Stomach smooth muscle (tissue), 2 donors: Measurements from ENCODE around the gene CXCL3.

Experiments
- H3K27ac ChIP-seq: one replicate; pipeline ENCODE4 v1.7.0; 2013; ENCODE audit warnings: mild to moderate bottlenecking, low read length, inconsistent platforms
- H3K27me3 ChIP-seq, 2 donors: one replicate each; pipeline ENCODE4 v1.7.0; 2013; ENCODE audit warnings: low read length in 2 of 2; ENCODE audit not compliant: insufficient read depth in 2 of 2, control insufficient read depth in 1 of 2
- H3K36me3 ChIP-seq, 2 donors: one replicate each; pipeline ENCODE4 v1.7.0; 2013; ENCODE audit warnings: low read length in 2 of 2; ENCODE audit not compliant: control insufficient read depth in 2 of 2, insufficient read depth in 2 of 2
- H3K4me1 ChIP-seq: one replicate; pipeline ENCODE4 v1.7.0; 2013; ENCODE audit warnings: low read length; ENCODE audit not compliant: control insufficient read depth, insufficient read depth
- H3K4me3 ChIP-seq, 2 donors: one replicate each; pipeline ENCODE4 v1.7.0; 2013; ENCODE audit warnings: low read length in 2 of 2
- H3K9ac ChIP-seq, 2 donors: one replicate each; pipeline ENCODE4 v1.7.0; 2013; ENCODE audit warnings: low read length in 2 of 2, mild to moderate bottlenecking in 1 of 2
- H3K9me3 ChIP-seq, 2 donors: one replicate each; pipeline ENCODE4 v1.7.0; 2013; ENCODE audit warnings: low read length in 2 of 2; ENCODE audit not compliant: control insufficient read depth in 2 of 2
- donor health status: healthy.
- donor health status: Pancreatic carcinoma.

Gene CXCL3

DNA sequence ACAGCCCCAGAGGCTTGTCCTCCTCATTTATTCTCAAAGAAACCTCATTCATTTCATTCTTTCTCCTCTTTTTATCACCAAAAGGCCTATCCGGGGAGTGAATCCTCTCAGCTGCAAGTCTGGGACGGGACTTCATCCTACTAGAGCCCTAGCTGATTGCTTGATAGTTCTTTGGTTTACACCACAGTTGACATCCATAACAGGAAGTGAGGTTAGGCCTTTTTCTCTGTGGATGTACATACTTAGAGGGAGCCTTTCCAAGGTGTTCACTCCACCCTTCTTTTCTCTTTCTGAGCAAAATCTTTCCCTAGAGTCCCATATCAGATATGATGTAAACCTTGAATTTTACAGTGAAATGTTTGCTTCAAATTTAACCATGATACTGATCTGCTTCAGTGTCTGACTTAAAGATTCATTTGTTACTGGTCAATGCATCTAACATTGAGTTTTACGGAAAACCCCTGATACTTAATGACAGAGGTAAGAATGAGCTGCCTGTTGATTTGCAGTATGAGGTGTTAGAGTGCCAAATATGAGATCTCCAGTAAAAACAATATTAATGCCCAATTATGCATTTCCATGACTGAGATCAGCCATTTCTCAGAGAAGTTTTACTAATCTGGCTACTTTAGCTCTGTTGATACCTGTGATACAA is 23.2 kb downstream of the CXCL3 start:
- Histone ChIP-seq H3K9ac (no peak overlapping the region), H3K9me3 (no peaks in the 10 kb centered on the region), H3K4me3 (no peak overlapping the region), H3K27ac (no peak overlapping the region), H3K36me3 (no peaks in the 10 kb centered on the region), H3K27me3 (no peaks in the 10 kb centered on the region), H3K4me1 (no peaks in the 10 kb centered on the region)

DNA sequence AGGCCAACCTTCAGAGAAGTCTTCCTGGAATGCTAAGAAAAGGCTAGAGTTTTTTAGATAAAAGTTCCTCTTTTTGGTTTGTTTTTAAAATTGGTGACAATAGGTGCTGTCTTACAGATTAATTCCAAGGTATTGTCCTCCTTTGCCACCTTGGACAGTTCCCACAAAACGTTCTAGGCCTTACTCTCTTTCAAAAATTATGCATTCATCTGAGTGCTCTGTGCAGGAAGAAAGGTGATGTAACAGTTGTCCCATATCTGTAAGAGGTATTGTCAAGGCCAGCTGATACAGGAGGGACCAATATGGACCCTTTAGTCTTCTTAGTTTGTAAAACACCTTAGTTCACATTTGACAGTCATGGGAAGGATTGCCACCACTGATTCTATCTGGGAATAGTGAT is 24.2 kb downstream of the CXCL3 start:
- Histone ChIP-seq H3K4me1 (no peaks in the 10 kb centered on the region), H3K9me3 (no peaks in the 10 kb centered on the region), H3K27me3 (no peaks in the 10 kb centered on the region), H3K27ac (no peak overlapping the region), H3K36me3 (no peaks in the 10 kb centered on the region), H3K9ac (no peak overlapping the region), H3K4me3 (no peak overlapping the region)

DNA sequence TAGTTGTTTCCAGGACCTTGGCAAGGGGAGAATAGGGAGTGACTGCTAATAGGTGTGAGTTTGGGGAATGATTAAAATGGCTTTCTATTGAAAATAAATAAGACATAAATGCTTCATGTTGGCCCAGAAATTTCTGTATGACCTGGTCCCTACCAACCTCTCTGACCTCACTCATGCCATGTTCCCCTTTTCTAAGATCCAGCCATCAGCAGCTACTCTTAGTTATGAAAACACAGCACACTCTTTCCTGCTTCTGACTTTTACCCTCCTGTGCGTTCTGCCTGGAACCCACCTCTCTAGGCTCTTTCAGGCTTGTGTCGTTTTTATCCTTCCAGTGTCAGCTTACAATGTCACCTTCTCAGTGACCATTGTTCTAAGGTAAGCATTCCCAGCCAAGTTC is 25.2 kb downstream of the CXCL3 start:
- H3K4me1 ChIP-seq: no peaks in the 10 kb centered on the region
- H3K9ac ChIP-seq: no peak overlapping the region
- H3K27me3 ChIP-seq: no peaks in the 10 kb centered on the region
- H3K9me3 ChIP-seq: no peaks in the 10 kb centered on the region
- no peaks in the 10 kb centered on the region for H3K36me3 ChIP-seq
- no peak overlapping the region for H3K27ac ChIP-seq
- no peak overlapping the region for H3K4me3 ChIP-seq

DNA sequence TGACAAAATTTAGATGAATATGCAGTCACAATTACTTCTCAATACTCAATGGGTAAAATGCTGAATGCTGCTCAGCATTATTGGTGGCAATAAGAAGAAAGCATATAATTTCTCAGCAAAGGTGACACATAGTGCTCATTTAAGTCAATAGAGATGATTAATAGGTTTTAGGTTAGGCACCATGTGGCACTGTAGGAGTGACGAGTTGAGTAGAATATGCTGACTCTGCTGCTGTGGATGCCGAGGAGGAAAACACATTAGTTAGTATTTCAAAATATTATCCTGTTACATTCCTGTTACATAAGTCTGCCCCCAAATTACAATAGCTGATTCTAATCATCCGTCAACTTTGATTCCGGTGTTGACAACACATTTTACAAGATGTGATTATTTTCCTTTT is 26.4 kb downstream of the CXCL3 start:
- Histone ChIP-seq H3K27ac (no peak overlapping the region), H3K4me3 (no peak overlapping the region), H3K9me3 (no peaks in the 10 kb centered on the region), H3K9ac (no peak overlapping the region), H3K4me1 (no peaks in the 10 kb centered on the region), H3K36me3 (no peaks in the 10 kb centered on the region), H3K27me3 (no peaks in the 10 kb centered on the region)

DNA sequence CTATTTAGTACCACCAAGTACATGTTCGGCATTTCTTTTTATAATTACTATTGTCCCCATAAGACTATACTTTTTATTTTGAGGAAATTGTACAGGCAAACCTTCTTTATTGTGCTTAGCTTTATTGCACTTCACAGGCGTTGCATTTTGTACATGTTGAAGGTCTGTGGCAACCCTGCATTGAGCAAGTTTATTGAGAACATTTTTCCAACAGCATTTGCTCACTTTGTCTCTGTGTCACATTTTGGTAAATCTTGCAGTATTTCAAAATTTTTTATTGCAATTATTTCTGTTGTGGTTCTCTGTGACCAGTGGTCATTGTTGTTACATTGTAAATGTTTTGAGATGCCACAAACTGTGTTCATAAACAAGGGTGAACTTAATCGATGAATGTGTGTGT is 29.2 kb downstream of the CXCL3 start:
- no peak overlapping the region for H3K27ac ChIP-seq
- no peaks in the 10 kb centered on the region for H3K36me3 ChIP-seq
- H3K9ac ChIP-seq: no peak overlapping the region
- no peaks in the 10 kb centered on the region for H3K9me3 ChIP-seq
- no peaks in the 10 kb centered on the region for H3K4me1 ChIP-seq
- H3K4me3 ChIP-seq: no peak overlapping the region
- no peaks in the 10 kb centered on the region for H3K27me3 ChIP-seq

DNA sequence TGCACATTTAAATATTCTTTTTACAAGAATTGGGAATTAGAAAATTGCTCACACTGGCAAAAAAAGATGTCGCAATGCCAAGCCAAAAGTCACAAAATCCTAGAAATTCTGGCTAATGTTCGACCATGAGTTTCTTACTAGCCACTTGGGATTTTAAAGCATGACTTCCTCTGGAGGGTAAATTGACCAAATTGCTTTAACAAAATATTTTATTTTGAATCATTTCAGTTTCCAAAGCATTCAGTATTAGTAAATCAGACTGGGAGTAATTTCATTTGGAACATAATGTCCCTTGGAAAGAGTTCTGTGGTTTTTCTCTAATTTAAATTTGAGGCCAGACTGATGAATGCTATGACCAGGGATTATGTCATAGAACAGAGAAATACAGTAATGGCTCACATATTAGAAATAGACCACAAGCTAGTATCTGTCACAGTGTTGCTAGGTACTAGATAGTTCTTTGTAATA is 32.4 kb downstream of the CXCL3 start:
- H3K27ac ChIP-seq: no peak overlapping the region
- no peaks in the 10 kb centered on the region for H3K4me1 ChIP-seq
- H3K9ac ChIP-seq: no peak overlapping the region
- H3K36me3 ChIP-seq: no peaks in the 10 kb centered on the region
- H3K9me3 ChIP-seq: no peaks in the 10 kb centered on the region
- H3K4me3 ChIP-seq: no peak overlapping the region
- no peaks in the 10 kb centered on the region for H3K27me3 ChIP-seq

DNA sequence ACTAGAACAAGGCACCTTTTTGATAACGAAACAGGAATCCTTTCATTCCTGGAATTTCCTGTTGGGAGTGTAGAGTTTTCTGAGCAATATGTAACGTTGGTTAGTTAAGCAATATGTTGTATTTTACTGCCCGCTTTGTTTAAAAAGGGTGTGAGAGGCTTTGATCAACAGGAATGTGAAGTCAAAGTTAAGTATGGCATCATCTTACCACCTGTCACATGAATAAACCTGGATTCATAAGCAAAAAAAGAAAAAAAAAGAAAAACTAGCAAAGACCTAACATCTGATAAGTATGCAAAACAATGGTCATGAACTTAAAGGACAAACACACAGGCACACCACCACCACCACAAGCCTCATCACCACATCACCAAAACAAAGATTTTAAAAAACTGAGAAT is 33.0 kb downstream of the CXCL3 start:
- H3K27ac ChIP-seq: no peak overlapping the region
- no peak overlapping the region for H3K9ac ChIP-seq
- H3K4me3 ChIP-seq: no peak overlapping the region
- H3K36me3 ChIP-seq: no peaks in the 10 kb centered on the region
- no peaks in the 10 kb centered on the region for H3K27me3 ChIP-seq
- no peaks in the 10 kb centered on the region for H3K4me1 ChIP-seq
- no peaks in the 10 kb centered on the region for H3K9me3 ChIP-seq

DNA sequence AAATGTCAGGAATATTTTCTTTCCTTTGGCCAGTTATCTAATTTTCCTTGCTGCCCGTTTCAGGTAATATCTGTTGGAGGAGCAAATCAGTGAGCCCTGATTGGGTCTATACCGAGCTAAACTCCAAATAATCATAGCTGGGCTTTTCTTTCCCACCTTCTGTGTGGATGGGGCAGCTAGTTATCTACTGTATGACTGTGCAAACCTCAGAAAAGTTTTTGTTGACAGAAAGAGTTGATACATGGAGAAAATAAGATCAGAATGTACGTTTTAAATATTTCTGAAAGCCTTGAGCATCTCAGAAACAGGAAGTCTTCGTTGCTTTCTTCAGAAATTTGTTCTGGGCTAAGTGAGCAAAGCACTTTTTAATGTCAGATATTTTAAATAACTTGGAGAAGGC is 33.8 kb downstream of the CXCL3 start:
- H3K4me3 ChIP-seq: no peak overlapping the region
- no peaks in the 10 kb centered on the region for H3K9me3 ChIP-seq
- no peaks in the 10 kb centered on the region for H3K4me1 ChIP-seq
- H3K9ac ChIP-seq: no peak overlapping the region
- H3K27me3 ChIP-seq: no peaks in the 10 kb centered on the region
- H3K27ac ChIP-seq: no peak overlapping the region
- no peaks in the 10 kb centered on the region for H3K36me3 ChIP-seq

DNA sequence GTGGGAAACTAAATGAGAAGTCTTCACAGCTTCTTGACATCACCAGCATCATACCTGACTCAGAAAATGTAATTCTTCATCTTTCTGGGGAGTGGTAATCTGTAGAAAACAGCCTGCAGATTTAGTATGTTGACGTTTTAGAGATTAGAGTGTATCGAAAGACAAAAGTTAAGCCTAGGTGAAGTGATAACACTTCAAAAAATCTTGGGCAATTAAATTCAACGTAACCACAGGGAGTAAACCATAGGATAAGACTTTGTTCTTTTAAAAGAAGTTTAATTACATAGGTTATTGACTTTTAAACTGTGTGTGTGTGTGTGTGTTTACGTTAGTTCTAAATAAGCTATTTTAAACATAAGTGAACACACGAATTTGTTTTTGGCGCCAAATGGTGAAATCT is 38.2 kb downstream of the CXCL3 start:
- Histone ChIP-seq H3K9me3 (no peaks in the 10 kb centered on the region), H3K27ac (no peak overlapping the region), H3K4me3 (no peak overlapping the region), H3K27me3 (peaks cover 0 to 2% of the 10 kb centered on the region in 2 donors), H3K9ac (no peak overlapping the region), H3K36me3 (no peaks in the 10 kb centered on the region), H3K4me1 (peaks cover 4% of the 10 kb centered on the region)

DNA sequence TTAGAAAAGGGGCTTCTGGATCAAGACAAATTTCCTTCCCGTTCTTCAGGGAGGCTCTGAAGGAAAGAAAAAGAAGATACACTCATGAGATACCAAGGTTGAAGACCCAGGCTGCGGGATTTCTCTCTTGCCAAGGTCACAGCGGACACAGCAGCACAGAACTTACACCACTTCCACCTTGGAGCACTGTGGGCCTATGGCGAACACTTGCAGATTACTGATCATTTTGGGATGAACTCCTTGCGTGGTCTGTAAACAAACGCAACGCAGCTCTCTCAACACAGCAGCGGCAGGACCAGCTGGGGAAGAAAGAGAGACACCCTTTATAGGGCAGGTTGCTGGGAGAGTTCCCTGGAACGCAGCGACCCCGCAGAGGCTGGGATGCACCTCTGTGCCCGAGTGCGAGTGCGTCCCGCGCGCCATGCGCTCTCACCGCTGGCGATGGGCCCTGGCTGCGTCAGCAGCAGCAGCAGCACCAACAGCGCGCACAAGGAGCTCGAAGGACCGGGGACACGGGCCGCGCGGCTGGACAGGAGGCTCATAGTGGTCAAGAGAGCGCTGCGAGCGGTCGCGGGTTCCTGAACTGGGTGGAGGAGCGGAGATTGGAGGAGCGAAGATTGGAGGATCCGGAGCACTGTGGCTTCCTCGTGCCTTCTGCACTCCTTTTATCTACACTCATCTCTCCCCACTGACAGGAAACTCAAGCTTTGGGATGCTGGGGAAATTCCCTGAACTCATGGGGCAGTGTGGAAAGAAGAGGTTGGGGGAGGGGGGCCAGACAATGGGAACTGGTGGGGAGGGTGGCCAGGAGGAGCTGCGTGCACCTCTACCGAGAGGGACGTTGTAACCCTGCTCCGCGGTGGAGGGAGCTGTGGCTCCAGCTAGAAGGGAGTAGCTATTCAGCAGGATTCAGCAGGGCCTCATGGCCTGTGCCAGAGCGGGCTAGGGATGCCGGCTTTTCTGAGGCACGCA is 40.2 kb downstream of the CXCL3 start, which contains the start of gene CXCL5:
TSS of gene CXCL5 (minus strand) at position 638 of the 972 bp plus-strand sequence. CDS start at position 542, 96 bp downstream.
- Histone ChIP-seq H3K36me3 (no peaks in the 10 kb centered on the region), H3K27ac (no peak within 1 kb of the TSS), H3K4me3 (peak within 1 kb of the TSS; percentile 31 to 54), H3K27me3 (peaks cover 0 to 2% of the 10 kb centered on the region in 2 donors), H3K9ac (no peak within 1 kb of the TSS), H3K4me1 (peaks cover 4% of the 10 kb centered on the region), H3K9me3 (no peaks in the 10 kb centered on the region)

DNA sequence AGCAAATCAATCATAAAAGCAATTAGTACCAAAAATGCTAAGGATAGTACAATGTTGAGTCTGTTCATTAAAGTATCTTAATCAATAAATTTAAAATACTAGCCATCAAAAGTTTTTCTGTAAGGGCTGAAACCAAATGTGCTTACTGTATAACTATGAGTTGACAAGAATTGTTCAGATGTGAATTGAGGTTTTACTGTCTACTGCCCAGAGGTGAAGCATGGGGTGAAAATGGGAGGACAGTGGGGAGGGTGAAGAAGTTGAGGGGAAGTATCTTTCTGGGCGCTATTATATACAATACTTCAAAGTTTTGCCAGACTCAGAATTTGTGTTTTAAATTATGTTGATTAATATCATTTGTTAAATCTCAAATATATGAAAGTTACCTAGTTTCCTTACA is 46.4 kb downstream of the CXCL3 start:
- H3K4me3 ChIP-seq: no peak overlapping the region
- H3K9ac ChIP-seq: no peak overlapping the region
- no peaks in the 10 kb centered on the region for H3K36me3 ChIP-seq
- H3K27ac ChIP-seq: no peak overlapping the region
- no peaks in the 10 kb centered on the region for H3K27me3 ChIP-seq
- H3K9me3 ChIP-seq: no peaks in the 10 kb centered on the region
- no peaks in the 10 kb centered on the region for H3K4me1 ChIP-seq
